ENCODE results near the gene LEP.

LEP gene

DNA sequence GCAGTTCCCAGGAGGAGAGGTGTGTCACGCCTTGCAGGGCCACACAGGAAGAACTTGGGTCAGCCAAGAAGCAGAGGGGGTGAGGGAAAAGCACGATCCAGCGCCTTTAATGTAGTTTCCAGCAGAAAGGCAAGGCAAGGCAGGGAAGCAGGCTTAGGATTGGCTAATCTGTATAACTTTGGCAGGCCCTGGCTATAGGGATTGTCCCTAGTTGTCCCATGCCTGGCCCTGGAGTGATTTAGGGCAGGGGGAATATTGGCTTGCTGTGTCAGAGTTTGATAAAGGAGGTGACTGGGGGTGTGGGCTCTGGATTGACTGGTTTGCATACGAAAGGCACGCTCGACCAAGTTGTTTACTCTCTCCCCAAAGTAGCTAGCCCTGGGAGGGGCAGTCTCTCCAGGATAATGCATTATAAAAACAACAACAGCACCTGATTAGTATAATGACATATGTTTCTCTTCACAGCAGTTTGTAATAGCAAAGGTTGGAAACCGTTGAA lies 58.1 kb downstream of the LEP start:
- no peak overlapping the region for H3K4me3 ChIP-seq (ENCODE audit: low read depth, low read length)
- no peaks in the 10 kb centered on the region for H3K27me3 ChIP-seq (ENCODE audit: insufficient read depth, low read length)
- H3K36me3 ChIP-seq (ENCODE audit: insufficient read depth, low read length) = no peaks in the 10 kb centered on the region
- no peak overlapping the region for H2AFZ ChIP-seq (ENCODE audit: low read length, unreplicated experiment)
- no peaks in the 10 kb centered on the region for H3K79me2 ChIP-seq (ENCODE audit: control insufficient read depth, insufficient read depth, low read length, unreplicated experiment)
- no peak overlapping the region for H3K27ac ChIP-seq (ENCODE audit: low read depth, low read length)
- H3K4me1 ChIP-seq (ENCODE audit: control insufficient read depth, insufficient read depth, low read length, unreplicated experiment) = no peaks in the 10 kb centered on the region

DNA sequence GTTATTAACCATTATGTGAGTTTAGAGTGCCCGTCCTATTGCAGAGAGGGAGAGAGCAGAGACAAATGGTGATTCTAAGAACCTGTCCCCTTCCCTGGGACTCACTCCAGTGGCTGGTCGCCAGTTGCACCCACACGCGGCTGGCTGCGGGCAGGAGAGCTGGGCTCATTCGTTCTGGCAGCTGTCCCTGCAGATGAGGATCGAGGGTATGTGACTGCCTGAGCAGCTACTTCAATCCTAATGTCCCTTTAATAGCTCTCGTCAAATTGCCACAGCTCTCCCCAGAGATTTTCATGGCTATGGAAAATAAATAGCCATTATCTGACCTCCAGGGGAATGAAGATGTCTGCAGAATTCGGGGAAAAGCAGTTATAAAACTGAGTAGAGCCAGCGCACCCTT lies 61.1 kb downstream of the LEP start:
- H3K79me2 ChIP-seq (ENCODE audit: control insufficient read depth, insufficient read depth, low read length, unreplicated experiment) = no peaks in the 10 kb centered on the region
- no peaks in the 10 kb centered on the region for H3K27me3 ChIP-seq (ENCODE audit: insufficient read depth, low read length)
- H3K27ac ChIP-seq (ENCODE audit: low read depth, low read length) = no peak overlapping the region
- H2AFZ ChIP-seq (ENCODE audit: low read length, unreplicated experiment) = no peak overlapping the region
- H3K4me3 ChIP-seq (ENCODE audit: low read depth, low read length) = no peak overlapping the region
- no peaks in the 10 kb centered on the region for H3K4me1 ChIP-seq (ENCODE audit: control insufficient read depth, insufficient read depth, low read length, unreplicated experiment)
- no peaks in the 10 kb centered on the region for H3K36me3 ChIP-seq (ENCODE audit: insufficient read depth, low read length)

- no peak overlapping the region for H2AFZ ChIP-seq (ENCODE audit: low read length, unreplicated experiment)
- no peak overlapping the region for H3K27ac ChIP-seq (ENCODE audit: low read depth, low read length)
- no peak overlapping the region for H3K4me3 ChIP-seq (ENCODE audit: low read depth, low read length)
- H3K27me3 ChIP-seq (ENCODE audit: insufficient read depth, low read length) = no peaks in the 10 kb centered on the region
- no peaks in the 10 kb centered on the region for H3K79me2 ChIP-seq (ENCODE audit: control insufficient read depth, insufficient read depth, low read length, unreplicated experiment)
- H3K4me1 ChIP-seq (ENCODE audit: control insufficient read depth, insufficient read depth, low read length, unreplicated experiment) = no peaks in the 10 kb centered on the region
- no peaks in the 10 kb centered on the region for H3K36me3 ChIP-seq (ENCODE audit: insufficient read depth, low read length)
Observed at GRCh38 chr7:128303133-128303532, 62.1 kb downstream of the LEP start.

- Histone ChIP-seq H3K27me3 (ENCODE audit: insufficient read depth, low read length) (no peaks in the 10 kb centered on the region), H2AFZ (ENCODE audit: low read length, unreplicated experiment) (no peak overlapping the region), H3K27ac (ENCODE audit: low read depth, low read length) (no peak overlapping the region), H3K36me3 (ENCODE audit: insufficient read depth, low read length) (no peaks in the 10 kb centered on the region), H3K79me2 (ENCODE audit: control insufficient read depth, insufficient read depth, low read length, unreplicated experiment) (no peaks in the 10 kb centered on the region), H3K4me3 (ENCODE audit: low read depth, low read length) (no peak overlapping the region), H3K4me1 (ENCODE audit: control insufficient read depth, insufficient read depth, low read length, unreplicated experiment) (no peaks in the 10 kb centered on the region)
Observed at GRCh38 chr7:128303643-128304042, 62.6 kb downstream of the LEP start.

DNA sequence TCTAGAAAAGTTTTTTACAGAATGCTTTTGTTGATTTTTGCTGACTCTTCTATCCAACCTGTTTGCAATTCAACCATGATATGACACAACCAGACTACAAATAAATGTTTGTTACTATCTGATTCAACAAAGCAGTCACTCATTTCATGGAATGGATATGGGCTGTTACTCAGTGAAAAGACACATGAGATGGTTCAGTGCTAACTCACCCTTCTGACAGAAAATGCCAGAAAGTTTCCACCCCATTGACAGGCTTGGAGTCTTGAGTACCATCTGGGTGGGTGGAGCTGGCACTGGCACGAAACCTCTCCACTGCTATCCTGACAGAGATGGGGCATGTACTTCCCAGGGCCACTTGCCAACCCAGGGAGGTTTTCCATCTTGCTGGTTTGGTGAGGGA lies 63.1 kb downstream of the LEP start:
- Histone ChIP-seq H3K27me3 (ENCODE audit: insufficient read depth, low read length) (no peaks in the 10 kb centered on the region), H3K4me1 (ENCODE audit: control insufficient read depth, insufficient read depth, low read length, unreplicated experiment) (no peaks in the 10 kb centered on the region), H3K27ac (ENCODE audit: low read depth, low read length) (no peak overlapping the region), H3K4me3 (ENCODE audit: low read depth, low read length) (no peak overlapping the region), H2AFZ (ENCODE audit: low read length, unreplicated experiment) (no peak overlapping the region), H3K79me2 (ENCODE audit: control insufficient read depth, insufficient read depth, low read length, unreplicated experiment) (no peaks in the 10 kb centered on the region), H3K36me3 (ENCODE audit: insufficient read depth, low read length) (0 out of 2 replicates have a peak, but pooled peaks cover 3% of the 10 kb centered on the region)

- H2AFZ ChIP-seq (ENCODE audit: low read length, unreplicated experiment) = no peak overlapping the region
- no peaks in the 10 kb centered on the region for H3K27me3 ChIP-seq (ENCODE audit: insufficient read depth, low read length)
- H3K4me3 ChIP-seq (ENCODE audit: low read depth, low read length) = no peak overlapping the region
- H3K4me1 ChIP-seq (ENCODE audit: control insufficient read depth, insufficient read depth, low read length, unreplicated experiment) = peaks cover 7% of the 10 kb centered on the region
- no peak overlapping the region for H3K27ac ChIP-seq (ENCODE audit: low read depth, low read length)
- no peaks in the 10 kb centered on the region for H3K79me2 ChIP-seq (ENCODE audit: control insufficient read depth, insufficient read depth, low read length, unreplicated experiment)
- peaks cover 8% of the 10 kb centered on the region; the same call in 1 of the 2 replicates for H3K36me3 ChIP-seq (ENCODE audit: insufficient read depth, low read length)
Observed at GRCh38 chr7:128307061-128307460, 66.0 kb downstream of the LEP start.
